Cardiac septum (tissue), 1 donor: ENCODE measurements around the gene ZC3H7B. TPM values are rescaled to one million over a fixed set of nuclear protein-coding genes. Genes with fewer than 3 reads are reported as not detected.
A peak's percentile ranks its signal among the peaks of the same experiment; 100 is the strongest.

Source experiments
- DNase-seq: peaks from one replicate; pipeline ENCODE4 v3.0.0-alpha.2; 2020; ENCODE audit warnings: low spot score
- intact Hi-C: fragments of 100-400 bp; cut with DNase I; formaldehyde crosslinking; loops from one replicate; pipeline ENCODE4 v1.14.0; 2022
- total RNA-seq: library from RNA; stranded (reverse); fragmentation: NEBNext Ultra II Directional; extraction: Animal tissue kit (Norgen Biotek cat#: 25700); gene quantifications from one replicate; pipeline ENCODE4 v1.2.1, GENCODE V29; 2021
- donor health status: DM: no; HTN: no; CAD: no.

The ZC3H7B gene
- total RNA-seq, 1 donor from 2014 or later, result 37.2 TPM

GRCh38 chr22:41348964-41349484 is 47.7 kb downstream of the ZC3H7B start:
- no peak for DNase-seq
- intact Hi-C loops, result no loop called here

- intact Hi-C loops, result no loop called here
- DNase-seq, result no peak
Observed at GRCh38 chr22:41350087-41350486, 48.8 kb downstream of the ZC3H7B start.

- intact Hi-C loops, result no loop called here
- no peak for DNase-seq
Observed at GRCh38 chr22:41351011-41351410, 49.7 kb downstream of the ZC3H7B start.

- DNase-seq, result no peak
- intact Hi-C loops, result no loop called here
Observed at GRCh38 chr22:41352058-41352457, 50.7 kb downstream of the ZC3H7B start.

- DNase-seq, result no peak
- intact Hi-C loops, result no loop called here
Observed at GRCh38 chr22:41353862-41354575, 52.7 kb downstream of the ZC3H7B start.

GRCh38 chr22:41354979-41355378 is 53.7 kb downstream of the ZC3H7B start:
- DNase-seq, result no peak
- intact Hi-C loops, result no loop called here

GRCh38 chr22:41355895-41356294 is 54.6 kb downstream of the ZC3H7B start:
- intact Hi-C loops, result no loop called here
- DNase-seq, result no peak

- intact Hi-C loops, result no loop called here
- no peak for DNase-seq
Observed at GRCh38 chr22:41356430-41357028, 55.2 kb downstream of the ZC3H7B start.

GRCh38 chr22:41357191-41357590 is 55.9 kb downstream of the ZC3H7B start:
- intact Hi-C loops, result no loop called here
- no peak for DNase-seq

- DNase-seq, result no peak
- intact Hi-C loops, result no loop called here
Observed at GRCh38 chr22:41358927-41359326, 57.6 kb downstream of the ZC3H7B start.

GRCh38 chr22:41359376-41359775 is 58.1 kb downstream of the ZC3H7B start:
- intact Hi-C loops, result no loop called here
- no peak for DNase-seq

GRCh38 chr22:41360126-41360525 is 58.8 kb downstream of the ZC3H7B start:
- no peak for DNase-seq
- intact Hi-C loops, result no loop called here

GRCh38 chr22:41361716-41362310 is 60.5 kb downstream of the ZC3H7B start:
- DNase-seq, result no peak
- intact Hi-C loops, result no loop called here

GRCh38 chr22:41362615-41363014 is 61.3 kb downstream of the ZC3H7B start:
- no peak for DNase-seq
- intact Hi-C loops, result no loop called here

GRCh38 chr22:41364233-41364632 is 62.9 kb downstream of the ZC3H7B start:
- intact Hi-C loops, result no loop called here
- no peak for DNase-seq

- intact Hi-C loops, result no loop called here
- DNase-seq, result no peak
Observed at GRCh38 chr22:41364955-41365354, 63.6 kb downstream of the ZC3H7B start.

GRCh38 chr22:41365425-41365824 is 64.1 kb downstream of the ZC3H7B start:
- intact Hi-C loops, result no loop called here
- no peak for DNase-seq

GRCh38 chr22:41366323-41367029 is 65.2 kb downstream of the ZC3H7B start:
- DNase-seq, result no peak
- intact Hi-C loops, result no loop called here

GRCh38 chr22:41367039-41367679 is 65.8 kb downstream of the ZC3H7B start:
- peak; percentile 96 for DNase-seq
- intact Hi-C loops, result no loop called here
